Right cardiac atrium (tissue), 5 donors: ENCODE measurements around the gene SLX4IP. TPM values are rescaled to one million over a fixed set of nuclear protein-coding genes. Genes with fewer than 3 reads are reported as not detected.

ENCODE experiments used
- ATAC-seq, 2 donors: fragments of 200-7000 bp; cut with Tn5 transposase; one replicate each; pipeline versions ENCODE4 v1.8.0 to v1.9.1; 2020; ENCODE audit warnings: moderate library complexity in 2 of 2, mild to moderate bottlenecking in 1 of 2
- DNase-seq, 3 donors: peaks; one replicate each; pipeline ENCODE4 v3.0.0-alpha.2; 2020
- H3K27ac ChIP-seq: one replicate; pipeline ENCODE4 v1.5.1; 2013; ENCODE audit warnings: mild to moderate bottlenecking, low read length, control low read depth, moderate library complexity
- H3K27me3 ChIP-seq: one replicate; pipeline ENCODE4 v1.6.1; 2013; ENCODE audit not compliant: control insufficient read depth, insufficient read depth
- H3K4me1 ChIP-seq: one replicate; pipeline ENCODE4 v1.6.1; 2013; ENCODE audit warnings: low read length; ENCODE audit not compliant: control insufficient read depth, insufficient read depth
- H3K4me3 ChIP-seq: one replicate; pipeline ENCODE4 v1.5.1; 2013; ENCODE audit warnings: low read length, control low read depth
- H3K9me3 ChIP-seq: one replicate; pipeline ENCODE4 v1.6.1; 2013; ENCODE audit warnings: low read length; ENCODE audit not compliant: control insufficient read depth
- WGBS: extraction: QIAGEN DNeasy Blood & Tissue Kit; methylation state at CpG from one replicate; pipeline ENCODE4 v1.1.7; 2013; 5-methylcytosine and 5-hydroxymethylcytosine counted together
- intact Hi-C, 4 donors: fragments of 100-400 bp; cut with DNase I; formaldehyde crosslinking; loops; one replicate each; pipeline versions ENCODE4 v1.11.0 to v1.14.0; 2022 to 2023
- polyA plus RNA-seq: library from polyadenylated mRNA; stranded (reverse); fragments of 200-250 nt; gene quantifications from one replicate; pipeline ENCODE4 v1.2.3, GENCODE V29; 2013
- total RNA-seq, 4 donors: library from RNA; stranded (reverse); fragmentation: NEBNext Ultra II Directional; extraction: Animal tissue kit (Norgen Biotek cat#: 25700); gene quantifications; one replicate each; pipeline ENCODE4 v1.2.1, GENCODE V29; 2021
- donor health status: healthy with polysubstance abuse.
- donor health status: DM: no; HTN: yes; CAD: no.
- donor health status: DM: no; HTN: no; CAD: no.
- donor health status: DM: no; HTN: yes; CAD: no; lungs with severe emphysema.
- donor health status: DM: yes; HTN: yes; CAD: no.

Gene SLX4IP
- total and polyA plus RNA-seq, 5 donors: 1.3 to 3.2 (median 2.5) TPM

DNA sequence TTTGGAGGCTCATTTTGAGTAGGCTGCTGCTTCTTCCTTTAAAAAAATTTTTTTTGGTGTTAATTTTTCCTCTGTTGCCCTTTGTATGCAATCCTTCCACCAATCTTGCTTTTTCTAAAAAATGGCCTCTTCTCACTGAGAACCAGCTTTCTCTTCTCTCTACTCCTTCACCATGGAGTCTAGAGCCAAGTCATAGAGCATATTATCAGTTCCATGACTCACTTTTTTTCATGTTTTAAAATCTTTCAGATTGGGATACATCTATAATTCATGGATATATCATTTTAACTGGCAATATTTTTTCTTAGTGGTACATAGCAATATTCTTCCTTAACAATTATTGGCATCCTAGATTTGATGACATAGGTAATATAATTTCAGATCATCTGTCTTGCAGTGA is 62.7 kb downstream of the SLX4IP start:
- ATAC-seq (no peak), DNase-seq (no peak)
- H3K4me3 ChIP-seq: no peak overlapping the region
- no peak overlapping the region for H3K27ac ChIP-seq
- no peaks in the 10 kb centered on the region for H3K4me1 ChIP-seq
- no peaks in the 10 kb centered on the region for H3K9me3 ChIP-seq
- H3K27me3 ChIP-seq: no peaks in the 10 kb centered on the region
- intact Hi-C loops: no loop called here

DNA sequence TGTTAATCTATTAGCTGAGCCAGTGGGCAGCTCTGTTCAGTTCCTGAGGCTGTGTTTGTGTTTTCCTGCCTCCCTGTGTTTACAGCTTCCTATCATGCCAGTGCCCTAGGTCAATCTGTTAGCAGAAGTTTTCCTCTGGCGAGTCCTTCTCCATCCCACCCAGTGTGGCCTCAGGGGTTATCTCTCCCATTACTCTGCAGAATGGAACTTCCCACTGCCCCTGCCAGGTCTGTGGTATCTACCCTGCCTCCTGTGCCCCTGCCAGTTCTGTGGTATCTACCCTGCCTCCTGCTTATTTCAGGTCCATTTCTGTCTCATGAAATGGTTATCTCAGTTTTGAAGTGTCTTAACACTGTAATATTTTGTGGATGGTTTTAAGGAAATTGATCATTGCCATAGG is 63.1 kb downstream of the SLX4IP start:
- H3K4me1 ChIP-seq: no peaks in the 10 kb centered on the region
- no peaks in the 10 kb centered on the region for H3K27me3 ChIP-seq
- 43% methylated on average over 1 of the region's 1 CpG for WGBS
- ATAC-seq (peak; percentile 79 to 82), DNase-seq (no peak)
- H3K4me3 ChIP-seq: no peak overlapping the region
- intact Hi-C loops: no loop called here
- no peak overlapping the region for H3K27ac ChIP-seq
- no peaks in the 10 kb centered on the region for H3K9me3 ChIP-seq

DNA sequence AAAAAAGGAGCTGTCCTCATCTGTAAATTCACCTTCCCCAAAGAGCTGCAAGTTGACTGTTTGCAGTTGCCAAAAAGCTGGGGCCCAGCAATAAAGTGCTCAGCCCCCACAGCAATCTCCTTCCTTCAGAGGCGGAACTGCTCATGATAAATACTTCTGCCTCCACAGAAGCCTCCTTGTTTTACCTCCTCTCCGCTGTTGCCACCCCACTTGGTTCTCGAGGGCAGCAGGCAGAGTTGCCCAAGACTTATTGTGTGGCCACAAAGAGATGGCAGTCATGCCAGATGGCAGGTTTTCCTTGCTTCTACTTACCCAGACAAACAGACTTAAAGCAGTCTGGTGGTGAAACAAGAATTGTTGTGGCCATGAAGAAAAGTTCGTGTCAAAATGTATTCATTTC is 66.3 kb downstream of the SLX4IP start:
- no peaks in the 10 kb centered on the region for H3K9me3 ChIP-seq
- 68% methylated on average over 4 of the region's 4 CpGs for WGBS
- H3K4me3 ChIP-seq: peak overlapping the region; percentile 20
- no peak overlapping the region for H3K27ac ChIP-seq
- DNase-seq (no peak), ATAC-seq (peak in 1 of 2 donors; percentile 22)
- intact Hi-C loops: no loop called here
- H3K27me3 ChIP-seq: no peaks in the 10 kb centered on the region
- H3K4me1 ChIP-seq: no peaks in the 10 kb centered on the region

DNA sequence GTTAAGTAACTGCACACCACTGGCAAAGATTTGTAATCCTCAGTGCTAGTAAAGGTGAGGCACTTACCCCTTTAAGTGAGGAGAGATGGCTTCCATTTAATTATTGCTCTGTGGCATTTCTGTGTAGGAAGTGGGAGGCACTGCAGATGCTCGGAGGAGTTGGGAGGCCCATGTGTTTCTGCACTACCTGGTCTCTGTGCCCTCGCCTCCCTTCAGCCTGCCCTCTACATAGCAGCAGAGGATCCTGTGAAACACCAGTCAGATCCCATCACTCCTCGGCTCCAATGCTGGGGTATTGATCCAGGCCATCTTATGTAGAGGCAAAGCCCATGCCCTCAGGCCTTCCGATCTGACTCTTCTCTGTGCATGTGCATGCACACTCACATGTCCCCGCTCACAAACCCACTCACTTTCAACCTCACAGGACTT is 67.0 kb downstream of the SLX4IP start:
- ATAC-seq (no peak), DNase-seq (no peak)
- H3K27ac ChIP-seq: no peak overlapping the region
- H3K4me3 ChIP-seq: peak overlapping the region; percentile 20
- WGBS: 87% methylated on average over 5 of the region's 5 CpGs
- H3K27me3 ChIP-seq: no peaks in the 10 kb centered on the region
- H3K4me1 ChIP-seq: no peaks in the 10 kb centered on the region
- intact Hi-C loops: no loop called here
- no peaks in the 10 kb centered on the region for H3K9me3 ChIP-seq

DNA sequence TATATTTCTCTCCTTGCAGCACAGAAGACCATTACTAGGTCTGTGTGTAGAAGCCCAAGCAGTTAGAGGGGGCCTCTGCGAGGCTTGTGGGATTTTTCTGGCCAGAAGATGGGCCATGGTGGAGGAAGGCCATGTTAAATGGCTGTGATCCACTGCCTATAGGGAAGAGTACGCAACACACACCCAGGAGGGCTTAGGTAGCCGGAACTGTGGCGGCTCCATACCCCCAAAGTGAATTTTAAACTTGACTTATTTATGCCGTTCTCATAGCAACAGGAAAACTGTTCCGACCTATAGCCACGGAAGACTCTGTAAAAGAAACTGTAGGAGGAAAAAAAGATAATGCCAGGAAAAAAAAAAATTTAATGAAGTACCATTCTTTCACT is 69.5 kb downstream of the SLX4IP start:
- DNase-seq: no peak
- 87% methylated on average over 7 of the region's 7 CpGs for WGBS
- Histone ChIP-seq H3K27me3 (no peaks in the 10 kb centered on the region), H3K27ac (no peak overlapping the region), H3K9me3 (no peaks in the 10 kb centered on the region), H3K4me1 (peaks cover 7% of the 10 kb centered on the region), H3K4me3 (no peak overlapping the region)
- intact Hi-C loops: no loop called here
- no peak for ATAC-seq

DNA sequence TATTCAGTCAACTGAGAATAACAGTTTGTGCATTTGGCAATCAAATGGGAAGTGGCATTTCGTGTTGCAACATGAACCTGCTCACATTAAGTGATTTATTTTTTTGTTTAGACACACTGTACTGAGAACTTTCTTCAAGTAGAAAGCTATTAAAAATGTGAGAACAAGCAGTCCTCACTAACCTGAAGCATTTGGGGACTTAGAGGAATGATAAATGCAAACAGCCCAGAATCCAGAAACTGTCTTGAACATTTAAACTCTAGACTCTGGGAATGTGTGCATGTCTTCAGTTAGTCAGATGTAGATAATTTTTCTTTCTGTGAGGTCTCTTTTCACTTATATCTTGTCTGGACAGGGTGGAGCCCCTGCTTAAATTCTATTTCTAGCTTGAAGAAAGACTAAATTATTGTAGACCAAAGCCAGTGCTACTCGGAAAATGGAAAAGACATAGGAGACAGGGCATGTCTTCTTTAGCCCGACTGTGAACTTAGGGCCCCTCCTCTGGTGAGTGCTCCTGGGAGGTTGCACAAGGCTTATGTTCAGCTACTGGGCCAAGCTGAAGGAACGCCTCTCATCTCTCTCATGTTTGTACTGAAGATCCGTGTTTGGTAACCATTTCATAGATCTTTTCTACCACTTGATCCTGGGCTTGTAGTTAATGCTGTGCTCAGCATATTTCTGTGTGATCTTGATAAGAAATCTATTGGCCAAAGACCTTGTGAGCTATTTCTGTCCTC is 70.1 kb downstream of the SLX4IP start:
- no peaks in the 10 kb centered on the region for H3K9me3 ChIP-seq
- peak; percentile 76 to 80 for ATAC-seq
- H3K4me1 ChIP-seq: peaks cover 7% of the 10 kb centered on the region
- H3K27ac ChIP-seq: no peak overlapping the region
- H3K27me3 ChIP-seq: no peaks in the 10 kb centered on the region
- H3K4me3 ChIP-seq: no peak overlapping the region
- intact Hi-C loops: no loop called here
- 47% methylated on average over 5 of the region's 5 CpGs for WGBS
- peak in 1 of 3 donors; percentile 35 for DNase-seq

DNA sequence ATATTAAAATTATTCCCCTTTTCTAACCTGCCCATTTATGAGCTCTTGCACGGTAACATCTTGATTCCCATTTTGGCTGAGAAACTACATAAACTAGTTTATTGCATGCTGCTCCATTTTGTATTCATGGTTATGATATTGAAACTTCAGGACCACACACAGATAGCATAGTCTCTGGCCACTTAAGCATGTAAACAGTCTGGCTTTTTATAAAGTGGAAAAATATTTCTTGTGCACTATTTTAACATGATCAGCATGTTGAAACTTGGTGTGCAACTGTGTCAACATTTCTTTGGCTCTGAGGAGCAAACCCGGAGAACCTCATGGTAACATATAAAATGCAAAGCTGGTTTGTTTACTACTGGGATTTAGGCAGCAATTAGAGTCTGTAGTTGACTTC is 70.7 kb downstream of the SLX4IP start:
- DNase-seq (no peak), ATAC-seq (no peak)
- Histone ChIP-seq H3K4me1 (peaks cover 7% of the 10 kb centered on the region), H3K9me3 (no peaks in the 10 kb centered on the region), H3K4me3 (no peak overlapping the region), H3K27ac (no peak overlapping the region), H3K27me3 (no peaks in the 10 kb centered on the region)
- 65% methylated on average over 2 of the region's 2 CpGs for WGBS
- intact Hi-C loops: no loop called here

DNA sequence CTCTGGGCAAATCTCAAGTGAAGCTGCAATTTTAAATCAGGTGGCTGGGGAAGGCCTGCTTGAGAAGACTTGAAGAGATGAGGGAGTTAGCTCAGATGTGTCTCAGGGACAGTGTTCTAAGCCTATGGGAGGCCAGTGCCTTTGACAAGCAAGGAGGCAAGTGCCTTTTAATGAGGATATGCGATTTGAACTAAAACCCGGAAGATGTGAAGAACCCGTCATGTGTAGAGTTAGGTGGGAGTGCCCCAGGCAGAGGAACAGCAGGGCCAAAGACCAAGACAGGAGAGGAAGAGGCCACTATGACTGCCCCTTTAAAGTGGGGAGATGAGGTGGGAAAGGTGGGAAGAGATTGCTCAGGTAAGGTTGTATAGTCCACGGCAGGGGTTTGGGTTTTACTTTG is 71.9 kb downstream of the SLX4IP start:
- Histone ChIP-seq H3K4me1 (peaks cover 13% of the 10 kb centered on the region), H3K27ac (no peak overlapping the region)

DNA sequence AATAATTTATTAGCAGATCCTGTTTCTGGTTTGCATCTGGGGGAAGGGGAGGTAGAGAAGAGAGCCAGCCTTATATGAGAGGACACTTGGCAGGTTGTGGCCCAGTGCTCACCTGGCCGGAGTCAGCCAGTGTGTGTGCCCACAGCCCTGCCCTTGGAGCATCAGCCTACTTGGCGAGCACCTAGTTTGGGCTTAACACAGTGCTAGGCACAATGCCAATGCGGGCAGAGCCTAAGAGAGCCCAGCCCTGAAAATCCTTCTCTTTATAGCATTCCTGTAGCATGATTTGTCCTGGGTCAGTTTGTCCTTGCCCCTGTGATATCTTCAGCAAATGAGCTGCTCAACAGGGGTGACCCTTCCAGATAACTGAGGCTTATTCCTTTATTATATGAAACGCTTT is 73.0 kb downstream of the SLX4IP start:
- H3K27me3 ChIP-seq: no peaks in the 10 kb centered on the region
- WGBS: 79% methylated on average over 4 of the region's 4 CpGs
- DNase-seq: peak; percentile 20 to 66 (median 50)
- ATAC-seq: peak in 1 of 2 donors; percentile 10
- no peaks in the 10 kb centered on the region for H3K9me3 ChIP-seq
- H3K4me1 ChIP-seq: peaks cover 13% of the 10 kb centered on the region
- peak overlapping the region; percentile 73 for H3K27ac ChIP-seq
- H3K4me3 ChIP-seq: no peak overlapping the region
- intact Hi-C loops: no loop called here

More for the DNA sequence above, 71.9 kb downstream of the SLX4IP start:
- H3K4me3 ChIP-seq: no peak overlapping the region
- no peaks in the 10 kb centered on the region for H3K9me3 ChIP-seq
- 92% methylated on average over 4 of the region's 4 CpGs for WGBS
- ATAC-seq (no peak), DNase-seq (no peak)
- intact Hi-C loops: no loop called here
- no peaks in the 10 kb centered on the region for H3K27me3 ChIP-seq

DNA sequence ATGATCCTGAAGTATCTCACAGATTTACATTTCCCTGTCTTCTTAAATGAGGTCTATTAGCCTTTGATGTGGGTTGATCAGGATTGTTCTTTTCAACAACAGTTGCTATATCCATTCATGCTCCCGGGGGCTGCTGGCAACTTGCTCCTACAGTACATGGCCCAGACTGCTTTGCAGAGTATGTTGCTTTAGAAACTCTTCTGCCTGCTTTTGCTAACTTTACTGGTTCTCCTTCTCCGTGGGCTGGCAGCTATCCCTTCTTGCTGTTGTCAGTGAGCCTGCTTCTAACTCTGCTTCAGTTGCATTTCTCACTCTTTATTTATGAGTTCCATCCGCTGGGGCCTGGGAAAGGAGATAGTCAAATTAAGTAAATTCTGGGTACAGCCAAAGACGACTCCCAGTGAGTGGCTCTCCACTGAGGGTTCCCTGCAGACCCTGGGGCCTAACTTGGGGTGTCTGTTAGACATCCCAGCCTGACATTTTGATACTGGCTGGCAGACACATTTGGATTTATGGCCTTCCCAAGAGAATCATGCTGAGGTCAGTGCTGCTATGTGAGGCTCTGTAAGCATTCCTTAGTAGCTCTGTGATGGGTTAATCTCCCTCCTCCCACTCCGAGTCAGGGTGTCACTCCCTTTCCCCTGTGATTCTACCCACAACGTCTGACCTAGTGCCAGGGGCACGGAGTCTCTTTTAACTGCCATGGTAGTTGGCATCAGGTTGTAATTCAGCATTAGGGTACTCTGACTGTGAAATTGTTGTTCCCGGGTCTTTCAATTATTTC is 73.6 kb downstream of the SLX4IP start:
- peak; percentile 39 to 50 for ATAC-seq
- intact Hi-C loops: no loop called here

DNA sequence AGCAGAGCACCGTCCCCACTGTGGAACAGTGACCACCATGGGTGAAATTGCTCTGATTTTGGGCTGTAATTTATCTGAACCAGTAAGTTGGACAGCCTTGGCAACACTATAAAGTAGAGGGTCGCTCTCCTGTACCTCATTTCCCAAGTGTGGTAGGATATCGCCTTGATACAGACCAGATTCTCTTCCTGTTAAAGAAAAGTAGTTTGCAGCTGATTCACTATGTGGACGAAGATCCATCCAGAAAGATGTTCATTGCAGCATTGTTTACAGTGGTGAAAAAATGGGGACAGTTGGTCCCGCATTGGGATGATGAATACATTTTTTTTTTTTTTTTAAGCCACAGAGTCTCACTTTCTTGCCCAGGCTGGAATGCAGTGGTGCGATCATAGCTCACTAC is 74.3 kb downstream of the SLX4IP start:
- ATAC-seq: no peak
- no peaks in the 10 kb centered on the region for H3K27me3 ChIP-seq
- H3K4me1 ChIP-seq: peaks cover 17% of the 10 kb centered on the region
- H3K4me3 ChIP-seq: no peak overlapping the region
- H3K9me3 ChIP-seq: no peaks in the 10 kb centered on the region
- WGBS: 88% methylated on average over 6 of the region's 6 CpGs
- no peak for DNase-seq
- intact Hi-C loops: no loop called here
- H3K27ac ChIP-seq: peak overlapping the region; percentile 50

More for the DNA sequence above, 73.6 kb downstream of the SLX4IP start:
- Histone ChIP-seq H3K4me3 (no peak overlapping the region), H3K27ac (peak overlapping the region; percentile 62), H3K27me3 (no peaks in the 10 kb centered on the region), H3K9me3 (no peaks in the 10 kb centered on the region), H3K4me1 (peaks cover 16% of the 10 kb centered on the region)
- DNase-seq: peak; percentile 27 to 82 (median 66)
- WGBS: 29% methylated on average over 8 of the region's 8 CpGs
